ENCODE results near the gene ECSCR. TPM values are rescaled to one million over a fixed set of nuclear protein-coding genes. Genes with fewer than 3 reads are reported as not detected.

ECSCR gene
- total and polyA plus RNA-seq, 10 of the 15 experiments (the other 5 are each of a cell fraction or from before 2014, with no cell fraction given): 0.15 to 0.83 (median 0.23) TPM; not detected in 3

- no peak overlapping the region for H2AFZ ChIP-seq (ENCODE audit: control insufficient read depth, low read depth, low read length)
- intact Hi-C loops (cut with micrococcal nuclease; ENCODE audit: unreplicated experiment): no loop called here
- POLR2A ChIA-PET: interaction anchor here (1.3 kb wide), 1 partner anchor 14 kb away, joined by 4 read pairs; no protein-coding TSS in a partner anchor
- FAIRE-seq: no peak
- no peak overlapping the region for H3K9ac ChIP-seq (ENCODE audit: control insufficient read depth, insufficient read depth, low read length)
- 55% methylated on average over 15 of the region's 15 CpGs for whole genome bisulfite sequencing (ENCODE audit: insufficient coverage, insufficient replicate concordance, low lambda C conversion rate, missing lambda C conversion rate)
- SMC1A ChIA-PET (ENCODE audit: uncharacterized antibody, unreplicated experiment): no interaction called here
- H4K20me1 ChIP-seq (ENCODE audit: control insufficient read depth, insufficient read depth): no peaks in the 10 kb centered on the region
- CTCF ChIA-PET: interaction anchor here (0.6 to 1.7 kb wide), 3 partner anchors 8 to 17 kb away, joined by 4 to 5 read pairs (median 4); partner anchors contain the start of gene STING1
- no peak overlapping the region for H3K4me3 ChIP-seq
- no peak overlapping the region for H3K4me2 ChIP-seq (ENCODE audit: control insufficient read depth, insufficient read depth)
- in situ Hi-C loops (cut with MboI): no loop called here
- no peaks in the 10 kb centered on the region for H3K9me3 ChIP-seq (replicated peaks; ENCODE audit: control insufficient read depth, insufficient read depth, low read length)
- ATAC-seq: no peak
- RAD21 ChIA-PET (ENCODE audit: unreplicated experiment): interaction anchor here (1.9 kb wide), 1 partner anchor 10 kb away, joined by 4 read pairs; the partner anchor contains the start of gene ECSCR
- H3K27ac ChIP-seq (ENCODE audit: control insufficient read depth, insufficient read depth): no peak overlapping the region
- H3K4me1 ChIP-seq (ENCODE audit: control insufficient read depth, insufficient read depth, low read length): peaks cover 12% of the 10 kb centered on the region
- H3K27me3 ChIP-seq (replicated peaks in 1 of 2; ENCODE audit: control insufficient read depth in 2 of 2, insufficient read depth in 2 of 2, low read length in 1 of 2): no peaks in the 10 kb centered on the region
- no peak for DNase-seq (ENCODE audit: low read depth, low spot score)
- no peaks in the 10 kb centered on the region; a peak in 1 of 4 replicates for H3K36me3 ChIP-seq (ENCODE audit: control insufficient read depth in 2 of 2, insufficient read depth in 2 of 2, low read length in 1 of 2)
- no TSS peak for BruUV-seq (replicated peaks)
- no peaks in the 10 kb centered on the region for H3K79me2 ChIP-seq (ENCODE audit: control insufficient read depth, insufficient read depth, low read length)
- TF ChIP-seq SKIL (IDR thresholded peaks at IDR 0.05; ENCODE audit: low read depth, poor library complexity, severe bottlenecking): no peak
- TF ChIP-seq TARDBP (IDR thresholded peaks at IDR 0.05; ENCODE audit: borderline replicate concordance): no peak
- no peak for TF ChIP-seq STAT3 (IDR thresholded peaks at IDR 0.05; ENCODE audit: low read depth, low read length)
- no peak for TF ChIP-seq SIN3A (IDR thresholded peaks at IDR 0.05; ENCODE audit: low read depth, low read length)
- no peak for TF ChIP-seq ZBTB11 (CRISPR knock-in tag; IDR thresholded peaks at IDR 0.05)
- TF ChIP-seq RB1 (IDR thresholded peaks at IDR 0.05; ENCODE audit: borderline replicate concordance): no peak
- TF ChIP-seq ATF2 (IDR thresholded peaks at IDR 0.05; ENCODE audit: low read length): no peak
- no peak for TF ChIP-seq NFYB (IDR thresholded peaks at IDR 0.05; ENCODE audit: insufficient read depth, low read depth, low read length)
- no peak for TF ChIP-seq ZBTB40 (IDR thresholded peaks at IDR 0.05; ENCODE audit: borderline replicate concordance)
- TF ChIP-seq KLF5 (IDR thresholded peaks at IDR 0.05; ENCODE audit: partially characterized antibody): no peak
- TF ChIP-seq EP300 (IDR thresholded peaks at IDR 0.05; ENCODE audit: borderline replicate concordance in 1 of 2, control insufficient read depth in 1 of 2, low read depth in 2 of 2, low read length in 2 of 2): no peak
These were observed 10.0 kb upstream of the ECSCR start for GRCh38 chr5:139472386-139473030.

Measured in GM12878 (cell line).